Embryonic facial prominence (tissue), 1 donor: ENCODE results near the gene STON1.
"Not testable (repeated sequence)": the region's sequence is repeated elsewhere in the genome, so short reads cannot be mapped to it uniquely, and the experiment has no call there.

ENCODE experiments used
- DNase-seq: peaks from one replicate; pipeline ENCODE4 v3.0.0-alpha.2; 2016; ENCODE audit errors: extremely low spot score

Gene STON1

GRCh38 chr2:48527226-48527885 lies 2.6 kb upstream of the STON1 start:
- peak; percentile 59 for DNase-seq

GRCh38 chr2:48528431-48528830 lies 1.5 kb upstream of the STON1 start:
- no peak for DNase-seq

- DNase-seq, result no peak
Observed at GRCh38 chr2:48529194-48529593, 760 bp upstream of the STON1 start.

DNA sequence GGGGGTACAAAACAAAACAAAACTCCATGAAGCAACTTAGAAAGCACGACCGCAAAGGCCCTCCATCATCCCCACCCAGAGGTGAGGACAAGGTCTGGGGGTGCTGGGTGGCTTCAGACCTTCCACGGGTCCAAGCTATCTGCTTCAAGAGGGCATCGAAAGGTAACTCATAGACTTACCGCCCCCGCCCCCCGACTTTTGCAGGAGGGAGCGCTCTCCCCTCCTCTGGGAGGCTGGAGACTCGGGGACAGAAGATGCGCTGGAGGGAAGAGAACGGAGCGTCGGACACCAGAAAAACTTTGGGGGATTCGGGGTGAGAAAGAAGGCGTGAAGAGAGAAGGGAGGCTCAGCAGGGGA lies 300 bp upstream of the STON1 start:
- peak; percentile 48 for DNase-seq

DNA sequence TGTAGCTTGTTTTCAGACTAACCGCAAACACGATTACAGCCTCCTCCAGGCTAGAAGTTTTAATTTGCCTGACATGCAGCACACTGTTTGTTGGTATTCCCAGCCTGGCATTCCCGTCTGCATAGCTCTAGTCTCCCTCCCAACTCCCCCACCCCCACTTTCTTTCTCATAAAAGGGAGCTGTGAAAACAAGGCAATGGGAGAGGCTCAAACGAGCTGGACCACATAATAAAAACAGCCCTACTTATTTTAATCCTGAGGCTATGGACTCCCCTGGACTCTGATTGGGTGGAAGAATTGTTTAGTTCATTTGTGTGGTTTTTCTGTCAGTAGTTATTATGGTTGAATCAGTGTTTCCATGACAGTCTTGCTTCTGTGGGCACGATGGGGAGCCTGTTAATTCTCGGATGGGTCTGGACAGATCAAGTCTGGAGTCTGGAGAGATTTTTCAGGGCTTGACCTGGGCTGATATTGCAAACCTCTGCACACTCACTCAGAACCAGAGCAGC lies 1.2 kb downstream of the STON1 start:
- DNase-seq, result peak; percentile 76

DNA sequence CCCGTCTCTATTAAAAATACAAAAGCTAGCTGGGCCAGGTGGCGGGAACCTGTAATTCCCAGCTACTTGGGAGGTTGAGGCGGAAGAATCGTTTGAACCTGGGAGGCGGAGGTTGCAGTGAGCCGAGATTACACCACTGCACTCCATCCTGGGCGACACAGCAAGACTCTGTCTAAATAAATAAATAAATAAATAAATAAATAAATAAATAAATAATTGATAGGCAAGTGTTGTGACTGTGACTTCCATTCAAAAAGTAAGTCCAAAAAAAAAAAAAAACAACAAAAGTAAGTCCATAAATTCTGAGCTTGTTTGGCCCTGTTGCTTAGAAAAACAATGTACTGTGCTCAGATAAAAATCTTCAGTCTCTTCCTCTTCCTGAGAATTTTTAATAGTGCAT lies 2.2 kb downstream of the STON1 start:
- DNase-seq, result no peak

- DNase-seq, result no peak
Observed at GRCh38 chr2:48532824-48533223, 2.9 kb downstream of the STON1 start.

- DNase-seq, result no peak
Observed at GRCh38 chr2:48534781-48535180, 4.8 kb downstream of the STON1 start.

- DNase-seq, result no peak
Observed at GRCh38 chr2:48540237-48540935, 10.4 kb downstream of the STON1 start.

DNA sequence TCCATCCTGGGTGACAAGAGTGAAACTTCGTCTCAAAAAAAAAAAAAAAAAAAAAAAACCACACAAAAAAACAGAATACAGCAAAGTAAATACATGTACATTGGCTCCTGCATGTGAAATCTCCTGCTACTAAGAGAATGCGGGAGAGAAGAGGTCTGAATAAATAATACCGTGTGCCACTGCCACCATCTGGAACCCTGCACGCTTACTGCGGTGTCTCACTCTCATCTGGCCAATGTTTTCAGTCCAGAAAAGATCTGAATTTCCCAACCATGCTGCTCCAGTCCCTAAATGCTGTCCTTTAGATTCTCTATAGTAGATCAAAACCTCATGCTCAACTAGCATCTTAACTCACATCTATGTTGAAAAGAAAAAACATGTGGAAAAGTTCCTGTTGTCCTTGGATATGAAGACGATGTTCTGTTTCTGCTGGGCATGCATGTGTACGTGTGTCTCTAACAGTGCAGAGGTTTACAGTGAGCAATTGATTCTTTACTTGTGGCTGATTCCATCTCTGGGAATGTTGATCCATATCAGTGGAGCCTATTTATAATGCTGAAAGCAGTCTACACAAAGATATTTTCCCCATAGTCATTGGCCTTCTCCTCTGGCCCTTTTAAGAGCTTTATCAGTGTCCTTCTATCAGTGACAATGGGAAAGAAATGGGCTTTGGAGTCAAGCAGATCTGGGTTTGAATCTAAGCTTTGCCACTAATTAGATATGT lies 11.9 kb downstream of the STON1 start:
- DNase-seq, result peak; percentile 86

GRCh38 chr2:48543895-48544294 lies 13.9 kb downstream of the STON1 start:
- DNase-seq, result no peak

DNA sequence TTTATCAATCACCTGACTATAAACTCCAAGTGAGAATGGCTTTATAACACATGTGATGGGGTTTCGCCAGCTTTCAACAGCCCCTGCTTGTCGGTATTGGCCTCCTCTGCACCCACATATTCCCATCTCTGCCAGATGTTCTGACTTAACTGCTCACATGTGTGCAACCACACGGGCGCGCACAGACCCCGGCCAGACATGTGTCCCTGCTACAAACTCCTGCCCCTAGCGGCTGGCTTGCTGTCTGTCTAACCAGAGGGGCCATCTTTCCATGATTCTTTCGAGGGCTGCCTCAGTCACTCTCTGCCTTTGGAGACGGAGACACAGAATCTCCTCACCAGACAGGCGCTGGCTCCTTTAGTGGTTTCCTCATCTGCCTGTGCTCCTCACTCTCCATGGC lies 15.3 kb downstream of the STON1 start:
- DNase-seq, result no peak

DNA sequence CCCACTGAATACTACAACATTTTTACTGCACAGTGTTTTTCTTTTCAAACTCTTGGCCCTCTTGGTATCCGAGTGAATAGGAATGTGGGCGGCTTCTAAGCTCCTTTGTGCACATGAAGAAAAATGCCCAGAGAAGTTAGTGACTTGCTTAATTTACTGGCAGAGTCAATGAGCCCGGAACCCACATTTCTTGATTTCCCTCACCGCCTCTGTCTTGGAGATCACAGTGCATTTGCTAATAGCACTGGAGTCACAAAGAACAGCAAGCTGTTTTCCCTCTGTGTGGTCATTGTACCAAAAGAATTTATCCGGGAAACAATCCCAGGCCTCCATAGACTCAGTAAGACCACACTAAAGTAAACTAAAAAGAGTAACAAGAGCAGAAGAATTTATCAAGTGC lies 18.9 kb downstream of the STON1 start:
- no peak for DNase-seq

- no peak for DNase-seq
Observed at GRCh38 chr2:48549972-48550371, 20.0 kb downstream of the STON1 start.

- DNase-seq, result no peak
Observed at GRCh38 chr2:48551548-48551947, 21.6 kb downstream of the STON1 start.

GRCh38 chr2:48555071-48555470 lies 25.1 kb downstream of the STON1 start:
- DNase-seq, result not testable (repeated sequence)

GRCh38 chr2:48558456-48558855 lies 28.5 kb downstream of the STON1 start:
- no peak for DNase-seq

- DNase-seq, result no peak
Observed at GRCh38 chr2:48560546-48561209, 30.7 kb downstream of the STON1 start.

DNA sequence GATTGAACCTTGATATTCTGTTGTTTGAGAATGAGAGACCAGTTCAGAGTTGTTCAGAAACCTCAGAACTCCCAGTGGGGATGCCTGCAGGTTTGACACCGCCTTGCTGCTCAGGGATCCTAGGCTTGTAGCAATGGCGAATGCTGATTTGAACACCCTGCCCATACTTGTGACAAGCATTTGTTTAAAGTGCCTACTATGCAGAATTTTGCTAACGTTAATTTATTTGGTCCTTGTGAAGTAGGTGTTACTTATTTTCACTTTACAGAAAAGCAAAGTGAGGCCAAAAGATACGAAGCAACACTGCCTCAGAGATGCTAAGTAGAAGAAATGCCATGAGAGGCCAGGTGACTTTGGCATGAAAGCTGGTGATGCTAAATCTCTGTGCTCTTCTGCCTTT lies 32.3 kb downstream of the STON1 start:
- no peak for DNase-seq

DNA sequence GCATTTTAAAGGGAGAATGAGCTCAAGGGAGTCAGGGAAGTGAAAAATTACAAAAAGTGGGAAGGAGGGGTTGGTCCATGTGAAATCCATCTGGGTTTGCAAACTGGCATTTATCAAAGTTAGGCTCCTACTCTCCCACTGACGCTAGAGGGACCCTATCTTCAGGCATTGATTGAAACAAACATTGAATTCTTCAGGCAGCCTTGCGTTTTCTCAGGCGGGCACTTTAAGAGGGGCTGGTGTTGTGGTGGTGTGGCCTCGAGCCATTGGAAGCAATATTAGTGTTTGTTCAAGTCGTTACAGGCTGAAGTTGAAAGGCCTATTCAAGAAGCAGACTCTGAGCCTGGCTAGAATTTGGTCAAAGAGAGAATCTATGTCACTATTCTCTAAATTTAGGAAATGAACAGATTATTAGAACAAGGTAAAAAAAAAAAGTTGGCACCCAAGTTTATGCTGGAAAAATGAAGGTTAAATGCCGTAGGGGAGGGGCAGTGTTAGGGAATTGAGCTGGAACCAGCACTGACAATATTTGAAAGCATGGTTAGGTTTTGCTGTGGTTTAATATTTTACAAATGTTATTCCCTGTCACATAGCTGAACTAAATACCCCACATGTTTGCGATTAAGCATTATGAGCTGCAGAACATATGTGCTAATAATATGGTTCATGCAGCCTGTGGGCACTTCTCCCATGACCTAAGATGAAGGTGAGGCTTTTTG lies 36.8 kb downstream of the STON1 start:
- DNase-seq, result peak; percentile 40

DNA sequence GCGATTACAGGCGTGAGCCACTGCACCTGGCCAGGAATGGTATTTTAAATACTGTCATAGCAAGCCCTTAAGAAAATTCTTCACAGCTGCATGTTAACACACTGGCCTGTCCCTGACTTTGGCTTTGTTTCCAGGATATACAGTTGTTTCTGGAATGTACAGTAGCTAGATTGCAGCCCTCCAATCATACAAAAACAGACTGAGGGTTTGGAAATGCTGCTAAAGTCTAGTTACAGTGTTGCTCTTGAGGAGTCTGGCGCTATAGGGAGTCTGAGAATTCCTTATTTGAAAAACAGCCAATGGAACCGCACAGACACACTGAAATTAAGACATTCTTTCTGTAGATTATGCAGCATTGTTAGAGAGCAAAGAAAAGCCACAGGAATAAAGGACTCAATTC lies 37.7 kb downstream of the STON1 start:
- no peak for DNase-seq

- no peak for DNase-seq
Observed at GRCh38 chr2:48568547-48568946, 38.6 kb downstream of the STON1 start.
